Fibroblast of pulmonary artery (primary cell): ENCODE results near the gene SORCS1.

Experiments used
- DNase-seq: peaks from one replicate; pipeline ENCODE4 v3.0.0-alpha.2; 2010; ENCODE audit warnings: low read depth
- H3K4me3 ChIP-seq: replicated peaks from 2 replicates; pipeline ENCODE4 v1.5.1; 2011; ENCODE audit warnings: low read depth, mild to moderate bottlenecking, control low read depth, low read length, moderate library complexity
- TF ChIP-seq, protein P1 (sequence below): IDR thresholded peaks from 2 replicates; pipeline ENCODE4 v1.5.1; 2011; ENCODE audit warnings: mild to moderate bottlenecking, control low read depth, low read length, inconsistent platforms; ENCODE audit errors: missing control alignments

Gene SORCS1

DNA sequence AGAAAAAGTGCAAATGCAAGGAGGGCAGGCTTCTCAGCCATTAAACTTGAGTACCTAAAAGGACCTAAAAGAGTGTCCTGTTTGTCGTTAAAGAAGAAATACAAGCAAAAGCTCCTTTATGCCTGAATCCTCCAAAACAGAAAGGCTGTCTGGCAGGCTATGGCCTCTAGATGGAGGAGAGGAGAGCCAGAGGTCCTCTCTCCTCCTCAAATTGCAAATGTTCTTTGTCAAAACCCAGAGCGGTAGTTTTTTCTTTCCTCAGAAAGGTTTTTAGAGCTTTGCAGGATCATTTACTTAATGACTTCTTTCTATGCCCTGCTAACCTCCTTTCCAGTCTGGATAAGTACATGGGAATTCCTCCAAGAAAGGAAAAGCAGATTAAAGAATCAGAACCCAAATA is 1.9 kb upstream of the SORCS1 start:
- TF ChIP-seq, protein P1, sequence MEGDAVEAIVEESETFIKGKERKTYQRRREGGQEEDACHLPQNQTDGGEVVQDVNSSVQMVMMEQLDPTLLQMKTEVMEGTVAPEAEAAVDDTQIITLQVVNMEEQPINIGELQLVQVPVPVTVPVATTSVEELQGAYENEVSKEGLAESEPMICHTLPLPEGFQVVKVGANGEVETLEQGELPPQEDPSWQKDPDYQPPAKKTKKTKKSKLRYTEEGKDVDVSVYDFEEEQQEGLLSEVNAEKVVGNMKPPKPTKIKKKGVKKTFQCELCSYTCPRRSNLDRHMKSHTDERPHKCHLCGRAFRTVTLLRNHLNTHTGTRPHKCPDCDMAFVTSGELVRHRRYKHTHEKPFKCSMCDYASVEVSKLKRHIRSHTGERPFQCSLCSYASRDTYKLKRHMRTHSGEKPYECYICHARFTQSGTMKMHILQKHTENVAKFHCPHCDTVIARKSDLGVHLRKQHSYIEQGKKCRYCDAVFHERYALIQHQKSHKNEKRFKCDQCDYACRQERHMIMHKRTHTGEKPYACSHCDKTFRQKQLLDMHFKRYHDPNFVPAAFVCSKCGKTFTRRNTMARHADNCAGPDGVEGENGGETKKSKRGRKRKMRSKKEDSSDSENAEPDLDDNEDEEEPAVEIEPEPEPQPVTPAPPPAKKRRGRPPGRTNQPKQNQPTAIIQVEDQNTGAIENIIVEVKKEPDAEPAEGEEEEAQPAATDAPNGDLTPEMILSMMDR = no peak

DNA sequence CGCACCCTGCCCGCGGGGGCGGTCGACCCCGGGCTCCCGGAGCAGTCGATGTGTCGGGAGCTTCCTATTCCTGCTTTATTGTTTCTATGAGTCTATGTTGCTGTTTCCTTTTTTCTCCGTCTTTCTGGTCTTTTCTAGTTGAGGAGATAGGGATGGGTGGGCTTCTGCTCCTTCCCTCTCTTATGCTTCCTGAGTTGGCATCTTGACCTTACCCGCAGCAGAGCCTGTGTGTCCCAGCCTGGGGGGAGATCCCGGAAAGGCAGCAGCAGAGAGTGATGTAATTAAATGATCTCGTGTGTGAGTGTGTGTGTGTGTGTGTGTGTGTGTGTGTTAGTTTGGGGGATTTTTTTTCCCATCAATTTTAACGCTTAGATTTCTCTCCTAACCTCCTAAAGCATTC is 486 bp upstream of the SORCS1 start:
- H3K4me3 ChIP-seq = no peak overlapping the region
- TF ChIP-seq, protein P1 = no peak
- DNase-seq = no peak

More for the DNA sequence above, 1.9 kb upstream of the SORCS1 start:
- no peak for DNase-seq
- no peak overlapping the region for H3K4me3 ChIP-seq

DNA sequence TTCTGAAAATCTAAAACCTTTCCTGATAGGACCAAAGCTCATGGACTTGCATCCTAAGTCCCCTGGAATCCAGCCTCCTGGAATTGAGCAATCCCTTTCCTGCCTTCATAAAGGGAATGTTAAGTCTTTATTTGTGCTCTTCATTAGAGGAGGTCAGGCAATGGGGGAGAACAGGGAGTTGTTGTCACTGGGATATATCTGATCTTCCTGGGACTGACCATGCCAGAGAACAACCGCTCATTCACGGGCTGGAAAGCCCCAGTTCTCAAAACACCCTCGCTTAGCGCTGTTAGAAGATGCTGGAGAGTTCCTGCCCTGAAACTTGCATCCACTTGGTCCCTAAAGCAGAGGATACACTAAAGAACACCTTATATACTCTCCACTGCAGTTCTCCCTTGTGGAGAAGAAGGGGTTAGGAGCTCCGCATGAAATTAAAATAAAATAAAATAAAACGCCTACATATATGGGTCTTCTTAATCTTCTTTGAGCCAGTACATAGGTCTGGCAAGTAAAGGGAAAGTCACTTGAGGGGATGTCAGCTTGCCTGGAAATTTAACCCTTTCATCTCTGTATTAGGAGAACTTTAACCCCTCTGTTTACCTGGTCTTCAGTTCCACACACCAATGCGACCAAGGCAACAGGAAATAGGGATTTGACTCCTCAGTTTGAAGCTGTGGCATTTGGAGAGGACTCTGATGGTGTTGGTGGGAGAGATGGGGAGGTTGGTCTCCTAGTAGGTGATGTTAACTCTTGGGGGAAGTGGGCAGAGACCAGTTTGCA is 1.2 kb downstream of the SORCS1 start:
- DNase-seq = peak; percentile 3
- TF ChIP-seq, protein P1 = no peak
- no peak overlapping the region for H3K4me3 ChIP-seq

DNA sequence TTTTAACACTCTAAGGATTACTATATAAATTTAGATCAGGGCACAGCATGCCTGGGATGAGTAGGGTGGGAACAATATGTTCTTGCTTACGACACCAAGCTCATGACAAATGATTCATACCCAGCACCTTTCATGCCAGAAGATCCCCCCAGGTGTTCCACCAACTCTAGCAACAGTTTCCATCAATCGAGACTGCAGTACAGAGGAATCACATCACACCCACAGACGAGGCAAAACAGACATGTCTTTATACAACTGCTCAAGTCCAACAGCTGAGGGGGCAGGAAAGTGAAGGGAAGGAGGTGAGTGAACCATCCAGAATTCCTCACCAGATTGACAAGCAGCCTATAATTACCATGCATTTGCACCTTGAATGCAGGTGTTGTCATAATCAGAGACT is 3.6 kb downstream of the SORCS1 start:
- no peak for DNase-seq
- no peak overlapping the region for H3K4me3 ChIP-seq
- TF ChIP-seq, protein P1 = no peak

DNA sequence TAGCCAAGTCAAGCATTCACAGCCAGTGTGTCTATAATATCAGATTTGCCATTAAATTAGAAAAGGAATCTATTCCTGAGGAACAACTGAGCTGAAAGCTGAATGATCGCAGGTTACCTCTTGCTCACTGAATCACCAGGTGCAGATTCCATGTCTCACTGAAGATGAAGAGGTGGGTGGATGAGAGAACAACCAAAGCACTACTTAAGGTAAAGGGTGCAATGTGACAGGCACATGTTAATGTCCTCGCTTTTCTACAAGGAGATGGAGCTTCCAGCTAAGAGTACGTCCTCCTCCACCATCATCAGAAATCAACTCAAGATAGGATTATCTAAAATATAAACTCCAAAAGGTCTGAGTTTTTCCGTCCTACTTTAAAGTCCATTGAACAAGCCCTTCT is 4.6 kb downstream of the SORCS1 start:
- H3K4me3 ChIP-seq = no peak overlapping the region
- TF ChIP-seq, protein P1 = no peak
- DNase-seq = no peak

DNA sequence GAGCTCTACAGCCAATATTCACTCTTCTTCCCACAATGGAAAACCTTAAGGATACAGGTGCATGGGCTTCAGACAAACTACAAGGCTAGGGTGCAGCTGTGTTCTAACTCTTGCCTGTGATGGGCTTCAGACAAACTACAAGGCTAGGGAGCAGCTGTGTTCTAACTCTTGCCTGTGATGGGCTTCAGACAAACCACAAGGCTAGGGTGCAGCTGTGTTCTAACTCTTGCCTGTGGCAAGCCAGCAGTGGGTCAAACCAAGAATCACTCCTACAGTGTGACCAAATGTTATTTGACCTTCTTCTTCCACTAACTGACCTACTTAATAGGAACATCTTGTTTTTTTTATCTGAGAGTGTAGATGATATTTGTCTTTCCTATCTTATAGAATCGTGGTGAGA is 7.4 kb downstream of the SORCS1 start:
- no peak overlapping the region for H3K4me3 ChIP-seq
- DNase-seq = no peak
- TF ChIP-seq, protein P1 = no peak

DNA sequence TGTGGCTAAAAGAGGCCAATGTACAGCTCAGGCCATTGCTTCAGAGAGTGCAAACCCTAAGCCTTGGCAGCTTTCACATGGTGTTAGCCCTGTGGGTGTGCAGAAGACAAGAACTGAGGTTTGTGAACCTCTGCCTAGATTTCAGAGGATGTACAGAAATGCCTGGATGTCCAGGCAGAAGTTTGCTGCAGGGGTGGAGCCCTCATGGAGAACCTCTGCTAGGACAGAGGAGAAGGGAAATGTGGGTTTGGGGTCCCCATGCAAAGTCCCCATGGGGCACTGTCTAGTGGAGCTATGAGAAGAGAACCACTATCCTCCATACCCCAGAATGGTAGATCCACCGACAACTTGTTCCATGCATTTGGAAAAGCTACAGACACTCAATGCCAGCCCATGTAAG is 12.4 kb downstream of the SORCS1 start:
- no peak overlapping the region for H3K4me3 ChIP-seq
- TF ChIP-seq, protein P1 = no peak
- no peak for DNase-seq
